K562 (cell line): ENCODE results near the gene BTBD2. TPM values are rescaled to one million over a fixed set of nuclear protein-coding genes. Genes with fewer than 3 reads are reported as not detected.

Source experiments
- COPS2 ChIP-seq: fragments of 450-650 bp; conservative IDR thresholded peaks from 2 replicates; pipeline ENCODE4 v1.6.1; 2016; ENCODE audit warnings: mild to moderate bottlenecking, moderate library complexity
- EP300 ChIP-seq: IDR thresholded peaks from 2 replicates; pipeline ENCODE4 v1.6.1; 2012; ENCODE audit warnings: low read length, improper control_type of control experiment
- ILF3 ChIP-seq: fragments of 450-650 bp; IDR thresholded peaks from 2 replicates; pipeline ENCODE4 v1.6.1; 2018; ENCODE audit warnings: antibody characterized with exemption, mild to moderate bottlenecking, moderate library complexity, borderline replicate concordance
- MTA1 ChIP-seq: fragments of 450-650 bp; IDR thresholded peaks from 2 replicates; pipeline ENCODE4 v1.6.1; 2017; ENCODE audit warnings: borderline replicate concordance
- ZBTB11 ChIP-seq, 3 experiments: fragments of 200-800 bp in 1 of 3; fragments of 250-450 bp in 1 of 3; fragments of 450-650 bp in 1 of 3; sonication (Bioruptor Pico) in 1 of 3; sonication (Bioruptor generic) in 1 of 3; formaldehyde crosslinking in 1 of 3; IDR thresholded peaks; 2 replicates each; pipeline versions ENCODE4 v1.6.1 to v1.8.0; 2016 to 2022; ENCODE audit warnings: mild to moderate bottlenecking in 2 of 3, missing genetic modification characterization in 2 of 3, missing compliant biosample characterization in 1 of 3, moderate library complexity in 1 of 3
- ZBTB12 ChIP-seq: fragments of 250-450 bp; sonication (Bioruptor Pico); IDR thresholded peaks from 2 replicates; pipeline ENCODE4 v1.4.0; 2020
- ZBTB33 ChIP-seq: sonication (generic); formaldehyde crosslinking; IDR thresholded peaks from 2 replicates; pipeline ENCODE4 v1.8.1; 2023; ENCODE audit warnings: mild to moderate bottlenecking, missing genetic modification reagents
- ZNF134 ChIP-seq: fragments of 250-450 bp; sonication (Bioruptor Pico); conservative IDR thresholded peaks from 2 replicates; pipeline ENCODE4 v1.4.0; 2020
- ZNF311 ChIP-seq: fragments of 250-450 bp; sonication (Bioruptor Pico); IDR thresholded peaks from 2 replicates; pipeline ENCODE4 v1.4.0; 2020; ENCODE audit warnings: mild to moderate bottlenecking, moderate library complexity
- ZNF318 ChIP-seq, 2 experiments: fragments of 450-650 bp; IDR thresholded peaks; 2 replicates each; pipeline ENCODE4 v1.6.1; 2016; ENCODE audit warnings: mild to moderate bottlenecking in 2 of 2, borderline replicate concordance in 1 of 2, low read depth in 1 of 2, moderate library complexity in 1 of 2
- polyA plus RNA-seq, 8 experiments: library from polyadenylated mRNA; depleted of rRNA in 4 of 8; stranded (reverse) in 5 of 8; unstranded in 3 of 8; fragments of >200 nt; fragmentation: Nextera tagmentation in 2 of 8; fragmentation: Illumina TruSeq in 1 of 8; extraction: Ambion mirVana in 2 of 8; extraction: Trizol in 1 of 8; gene quantifications; 2 replicates each; pipeline versions ENCODE4 v1.2.1 to v1.2.3, GENCODE V29; 2011 to 2014; ENCODE audit warnings: inconsistent platforms in 1 of 8, missing spikeins in 1 of 8
- total RNA-seq, 7 experiments: library from RNA; depleted of rRNA in 6 of 7; stranded (reverse); fragments of >200 nt in 6 of 7; fragmentation: Illumina TruSeq in 2 of 7; extraction: Trizol in 2 of 7; gene quantifications; 2 replicates each; pipeline versions ENCODE4 v1.2.1 to v1.2.3, GENCODE V29; 2011 to 2021; ENCODE audit warnings: low replicate concordance in 1 of 7

Gene BTBD2
- total and polyA plus RNA-seq, 9 of the 15 experiments (the other 6 are each of a cell fraction or from before 2014, with no cell fraction given), result 0.10 to 15.6 (median 6.9) TPM

GRCh38 chr19:2051773-2052704, 36.5 kb upstream of the BTBD2 start (continued):
- TF ChIP-seq ZBTB33, result peak; percentile 85
- TF ChIP-seq MTA1, result 0 out of 2 replicates have a peak, but pooled peaks have one; percentile 13
- 0 out of 6 replicates have a peak, but pooled peaks of 1 of the 3 experiments have one; percentile 24 for TF ChIP-seq ZBTB11 (CRISPR knock-in tag; IDR thresholded peaks at IDR 0.05)
- TF ChIP-seq ZBTB12 (CRISPR knock-in tag), result no peak
- TF ChIP-seq ZNF318 (IDR thresholded peaks at IDR 0.05; ENCODE audit: borderline replicate concordance in 1 of 2, low read depth in 1 of 2), result no peak
- TF ChIP-seq ILF3, result no peak
- TF ChIP-seq ZNF311, result 0 out of 2 replicates have a peak, but pooled peaks have one; percentile 51
- TF ChIP-seq EP300, result no peak
- TF ChIP-seq COPS2, result no peak
- TF ChIP-seq ZNF134 (CRISPR knock-in tag), result 0 out of 2 replicates have a peak, but pooled peaks have one; percentile 34
